GM18951 (cell line): Measurements from ENCODE around the gene NAT10.
"Not testable (repeated sequence)": the region's sequence is repeated elsewhere in the genome, so short reads cannot be mapped to it uniquely, and the experiment has no call there.

Source experiments
- POLR2A ChIP-seq: IDR thresholded peaks from 4 replicates; pipeline ENCODE4 v1.6.1; 2011; ENCODE audit warnings: mild to moderate bottlenecking; ENCODE audit not compliant: insufficient read length, insufficient read depth; ENCODE audit errors: extremely low read depth
- in situ Hi-C: fragments of 300-500 bp; cut with MboI; formaldehyde crosslinking; loops from one replicate; pipeline ENCODE4 v1.12.0; 2022; ENCODE audit warnings: low sequenced_read_pairs, mixed read lengths, inconsistent platforms; ENCODE audit not compliant: unreplicated experiment

NAT10 gene

GRCh38 chr11:34105079-34105956, at the start of gene NAT10:
TSS of gene NAT10 (plus strand) at chr11:34105629. CDS start at chr11:34108226, 2,597 bp downstream.
- in situ Hi-C loops = no loop called here

GRCh38 chr11:34056672-34057071, 48.8 kb upstream of the NAT10 start:
- in situ Hi-C loops = no loop called here
- no peak for TF ChIP-seq POLR2A

More at GRCh38 chr11:34105079-34105956, at the start of gene NAT10:
- TF ChIP-seq POLR2A = peak; percentile 90

GRCh38 chr11:34063061-34063795, 42.2 kb upstream of the NAT10 start:
- in situ Hi-C loops = no loop called here
- no peak for TF ChIP-seq POLR2A

GRCh38 chr11:34064291-34064690, 41.1 kb upstream of the NAT10 start:
- in situ Hi-C loops = no loop called here
- no peak for TF ChIP-seq POLR2A

GRCh38 chr11:34065505-34066203, 39.8 kb upstream of the NAT10 start:
- in situ Hi-C loops = no loop called here
- TF ChIP-seq POLR2A = no peak

GRCh38 chr11:34066766-34067165, 38.7 kb upstream of the NAT10 start:
- in situ Hi-C loops = not testable (repeated sequence)

- no peak for TF ChIP-seq POLR2A
- in situ Hi-C loops = no loop called here
Measured at GRCh38 chr11:34067383-34068065, 37.9 kb upstream of the NAT10 start.

GRCh38 chr11:34068111-34068510, 37.3 kb upstream of the NAT10 start:
- TF ChIP-seq POLR2A = no peak
- in situ Hi-C loops = no loop called here

GRCh38 chr11:34071306-34071705, 34.1 kb upstream of the NAT10 start:
- in situ Hi-C loops = not testable (repeated sequence)

- in situ Hi-C loops = no loop called here
- TF ChIP-seq POLR2A = no peak
Measured at GRCh38 chr11:34072041-34072440, 33.4 kb upstream of the NAT10 start.

- in situ Hi-C loops = no loop called here
- no peak for TF ChIP-seq POLR2A
Measured at GRCh38 chr11:34072832-34073231, 32.6 kb upstream of the NAT10 start.

- TF ChIP-seq POLR2A = no peak
- in situ Hi-C loops = no loop called here
Measured at GRCh38 chr11:34074391-34074790, 31.0 kb upstream of the NAT10 start.
